Smooth muscle cell of the brain vasculature (primary cell): ENCODE data around the gene ZSWIM6.

ENCODE experiments used
- DNase-seq: peaks from one replicate; pipeline ENCODE4 v3.0.0-alpha.2; 2012; ENCODE audit warnings: low read depth, low spot score

The ZSWIM6 gene

GRCh38 chr5:61441742-61442141, 109.7 kb downstream of the ZSWIM6 start:
- DNase-seq = no peak

GRCh38 chr5:61447780-61448495, 115.9 kb downstream of the ZSWIM6 start:
- DNase-seq = no peak

GRCh38 chr5:61449804-61450492, 117.9 kb downstream of the ZSWIM6 start:
- peak; percentile 32 for DNase-seq

GRCh38 chr5:61450493-61451279, 118.6 kb downstream of the ZSWIM6 start:
- peak; percentile 35 for DNase-seq

- DNase-seq = no peak
Measured at GRCh38 chr5:61455179-61456006, 123.3 kb downstream of the ZSWIM6 start.

GRCh38 chr5:61460471-61460870, 128.4 kb downstream of the ZSWIM6 start:
- DNase-seq = no peak

GRCh38 chr5:61461417-61461816, 129.4 kb downstream of the ZSWIM6 start:
- DNase-seq = no peak

GRCh38 chr5:61461926-61462325, 129.9 kb downstream of the ZSWIM6 start:
- DNase-seq = no peak

- DNase-seq = no peak
Measured at GRCh38 chr5:61463596-61463995, 131.5 kb downstream of the ZSWIM6 start.

- no peak for DNase-seq
Measured at GRCh38 chr5:61464512-61464911, 132.5 kb downstream of the ZSWIM6 start.

- no peak for DNase-seq
Measured at GRCh38 chr5:61465066-61465465, 133.0 kb downstream of the ZSWIM6 start.

- DNase-seq = no peak
Measured at GRCh38 chr5:61465496-61465895, 133.4 kb downstream of the ZSWIM6 start.

- DNase-seq = no peak
Measured at GRCh38 chr5:61466017-61466416, 134.0 kb downstream of the ZSWIM6 start.

- DNase-seq = no peak
Measured at GRCh38 chr5:61467766-61468482, 135.9 kb downstream of the ZSWIM6 start.

GRCh38 chr5:61468483-61468865, 136.4 kb downstream of the ZSWIM6 start:
- DNase-seq = no peak

GRCh38 chr5:61471352-61471751, 139.3 kb downstream of the ZSWIM6 start:
- DNase-seq = no peak

GRCh38 chr5:61472172-61472958, 140.3 kb downstream of the ZSWIM6 start:
- DNase-seq = no peak

- DNase-seq = no peak
Measured at GRCh38 chr5:61474746-61475145, 142.7 kb downstream of the ZSWIM6 start.

GRCh38 chr5:61477788-61478187, 145.7 kb downstream of the ZSWIM6 start:
- no peak for DNase-seq
